Measurements from ENCODE around the gene ANKRD13D.
A peak's percentile ranks its signal among the peaks of the same experiment; 100 is the strongest.

The ANKRD13D gene

GRCh38 chr11:67349457-67349856 is 60.4 kb downstream of the ANKRD13D start:
- Histone ChIP-seq H3K9me3 (ENCODE audit: low read length) (no peaks in the 10 kb centered on the region), H3K27me3 (ENCODE audit: insufficient read depth, low read length) (no peaks in the 10 kb centered on the region), H2AFZ (ENCODE audit: low read length) (no peak overlapping the region), H3K4me3 (ENCODE audit: low read depth, low read length, poor library complexity, severe bottlenecking) (no peak overlapping the region), H3K9ac (ENCODE audit: low read length) (no peak overlapping the region), H3K79me2 (ENCODE audit: insufficient read depth, low read length) (no peaks in the 10 kb centered on the region), H3F3A (ENCODE audit: insufficient read depth, low read length) (no peaks in the 10 kb centered on the region), H3K36me3 (ENCODE audit: insufficient read depth, low read length) (peaks cover 8% of the 10 kb centered on the region), H3K4me1 (ENCODE audit: insufficient read depth, low read length, severe bottlenecking) (peaks cover 52% of the 10 kb centered on the region), H3K4me2 (ENCODE audit: low read length) (no peak overlapping the region), H3K9me2 (ENCODE audit: low read depth, low read length) (no peaks in the 10 kb centered on the region), H3K27ac (ENCODE audit: low read depth, low read length, poor library complexity, severe bottlenecking) (peak overlapping the region; percentile 17), H4K20me1 (ENCODE audit: insufficient read depth, low read length) (no peaks in the 10 kb centered on the region)
- TF ChIP-seq CTCF (IDR thresholded peaks at IDR 0.05; ENCODE audit: low read length), result no peak
- no peak for TF ChIP-seq EZH2 (IDR thresholded peaks at IDR 0.05; ENCODE audit: borderline replicate concordance, low read length)

- H3K27ac ChIP-seq (ENCODE audit: low read depth, low read length, poor library complexity, severe bottlenecking), result peak overlapping the region; percentile 17
- TF ChIP-seq CTCF (IDR thresholded peaks at IDR 0.05; ENCODE audit: low read length) (no peak), EZH2 (IDR thresholded peaks at IDR 0.05; ENCODE audit: borderline replicate concordance, low read length) (no peak)
- H3K9me2 ChIP-seq (ENCODE audit: low read depth, low read length), result no peaks in the 10 kb centered on the region
- no peaks in the 10 kb centered on the region for H3K9me3 ChIP-seq (ENCODE audit: low read length)
- H3K4me2 ChIP-seq (ENCODE audit: low read length), result no peak overlapping the region
- peaks cover 8% of the 10 kb centered on the region for H3K36me3 ChIP-seq (ENCODE audit: insufficient read depth, low read length)
- H2AFZ ChIP-seq (ENCODE audit: low read length), result no peak overlapping the region
- H3K79me2 ChIP-seq (ENCODE audit: insufficient read depth, low read length), result no peaks in the 10 kb centered on the region
- no peak overlapping the region for H3K4me3 ChIP-seq (ENCODE audit: low read depth, low read length, poor library complexity, severe bottlenecking)
- peaks cover 52% of the 10 kb centered on the region for H3K4me1 ChIP-seq (ENCODE audit: insufficient read depth, low read length, severe bottlenecking)
- H4K20me1 ChIP-seq (ENCODE audit: insufficient read depth, low read length), result no peaks in the 10 kb centered on the region
- H3K27me3 ChIP-seq (ENCODE audit: insufficient read depth, low read length), result no peaks in the 10 kb centered on the region
- no peaks in the 10 kb centered on the region for H3F3A ChIP-seq (ENCODE audit: insufficient read depth, low read length)
- H3K9ac ChIP-seq (ENCODE audit: low read length), result no peak overlapping the region
These were observed 60.9 kb downstream of the ANKRD13D start for GRCh38 chr11:67349928-67350465.

DNA sequence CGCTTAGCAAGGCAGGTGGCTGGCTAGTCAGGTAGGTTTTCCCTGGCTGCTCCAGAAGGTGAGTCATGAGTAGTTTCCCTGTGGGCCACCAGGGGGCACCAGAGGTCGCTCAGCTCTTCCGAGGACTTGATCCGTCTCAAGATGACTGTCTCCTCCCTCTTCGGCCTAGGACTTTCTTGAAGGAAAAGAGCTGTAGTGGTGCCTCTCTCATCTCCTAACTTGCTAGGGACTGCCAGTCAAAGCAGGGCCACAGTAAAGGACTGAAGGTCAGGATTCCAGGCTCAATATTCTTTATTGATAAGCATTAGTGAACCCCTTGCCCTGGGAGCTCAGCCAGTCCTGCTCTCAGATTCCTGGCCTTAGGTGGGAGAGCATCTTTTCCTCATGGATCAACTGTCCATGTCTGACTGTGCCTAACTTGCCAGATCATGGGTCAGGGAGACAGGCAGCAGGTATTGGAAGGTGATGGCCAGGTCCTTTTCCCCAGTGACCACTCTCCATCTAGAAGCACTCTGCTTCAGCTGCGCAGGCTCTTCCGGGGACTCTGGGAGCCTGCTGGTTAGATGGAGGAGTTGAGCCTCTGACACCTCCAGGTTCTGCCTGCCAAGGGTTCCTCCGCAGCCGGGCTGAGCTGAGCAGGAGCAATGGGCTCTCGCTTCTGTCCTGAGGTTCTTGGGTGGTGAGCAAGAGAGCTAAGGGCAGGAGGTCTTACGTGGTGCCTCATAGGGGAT is 62.3 kb downstream of the ANKRD13D start:
- Histone ChIP-seq H3K9me2 (ENCODE audit: low read depth, low read length) (no peaks in the 10 kb centered on the region), H3K27ac (ENCODE audit: low read depth, low read length, poor library complexity, severe bottlenecking) (peak overlapping the region; percentile 98), H3K36me3 (ENCODE audit: insufficient read depth, low read length) (peaks cover 8% of the 10 kb centered on the region), H3F3A (ENCODE audit: insufficient read depth, low read length) (no peaks in the 10 kb centered on the region), H3K4me1 (ENCODE audit: insufficient read depth, low read length, severe bottlenecking) (peaks cover 54% of the 10 kb centered on the region), H3K9me3 (ENCODE audit: low read length) (no peaks in the 10 kb centered on the region), H3K9ac (ENCODE audit: low read length) (peak overlapping the region; percentile 93; the same call in 1 of the 2 replicates), H3K4me3 (ENCODE audit: low read depth, low read length, poor library complexity, severe bottlenecking) (peak overlapping the region; percentile 78), H2AFZ (ENCODE audit: low read length) (no peak overlapping the region), H3K27me3 (ENCODE audit: insufficient read depth, low read length) (no peaks in the 10 kb centered on the region), H4K20me1 (ENCODE audit: insufficient read depth, low read length) (no peaks in the 10 kb centered on the region), H3K4me2 (ENCODE audit: low read length) (peak overlapping the region; percentile 91), H3K79me2 (ENCODE audit: insufficient read depth, low read length) (no peaks in the 10 kb centered on the region)
- peak; percentile 87 for TF ChIP-seq CTCF (IDR thresholded peaks at IDR 0.05; ENCODE audit: low read length)
- TF ChIP-seq EZH2 (IDR thresholded peaks at IDR 0.05; ENCODE audit: borderline replicate concordance, low read length), result no peak
